22Rv1 (cell line): ENCODE results near the gene CPXM2.

Source experiments
- H3K27ac ChIP-seq: fragments of 450-650 bp; 2 replicates; pipeline ENCODE4 v1.5.1; 2017
- ZFX ChIP-seq: fragments of 450-650 bp; IDR thresholded peaks from 2 replicates; pipeline ENCODE4 v1.6.1; 2017; ENCODE audit warnings: antibody characterized with exemption, borderline replicate concordance
- TF ChIP-seq, protein P1 (sequence below): fragments of 450-650 bp; IDR thresholded peaks from 2 replicates; pipeline ENCODE4 v1.5.1; 2017; ENCODE audit warnings: mild to moderate bottlenecking

Gene CPXM2

DNA sequence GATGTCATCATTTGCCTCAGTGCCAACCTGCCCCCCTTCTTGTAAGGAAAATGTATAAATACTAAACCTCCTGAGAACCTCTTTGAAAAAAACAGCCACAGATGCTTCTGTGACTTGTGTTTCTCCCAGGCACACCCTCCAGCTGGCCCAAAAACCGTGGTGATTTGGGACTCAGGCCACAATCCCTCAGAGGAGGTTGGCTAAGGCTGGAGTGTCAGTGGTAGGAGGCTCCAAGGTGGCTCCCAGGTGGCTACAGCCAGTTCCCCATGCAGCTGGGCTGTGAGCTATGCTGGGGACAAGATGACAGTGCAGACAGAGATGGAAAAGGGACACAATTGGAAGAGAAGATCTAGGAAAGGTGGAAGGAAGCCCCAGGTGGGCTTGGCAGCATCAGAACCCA, 104.7 kb downstream of the CPXM2 start:
- no peak for TF ChIP-seq ZFX
- TF ChIP-seq, protein P1, sequence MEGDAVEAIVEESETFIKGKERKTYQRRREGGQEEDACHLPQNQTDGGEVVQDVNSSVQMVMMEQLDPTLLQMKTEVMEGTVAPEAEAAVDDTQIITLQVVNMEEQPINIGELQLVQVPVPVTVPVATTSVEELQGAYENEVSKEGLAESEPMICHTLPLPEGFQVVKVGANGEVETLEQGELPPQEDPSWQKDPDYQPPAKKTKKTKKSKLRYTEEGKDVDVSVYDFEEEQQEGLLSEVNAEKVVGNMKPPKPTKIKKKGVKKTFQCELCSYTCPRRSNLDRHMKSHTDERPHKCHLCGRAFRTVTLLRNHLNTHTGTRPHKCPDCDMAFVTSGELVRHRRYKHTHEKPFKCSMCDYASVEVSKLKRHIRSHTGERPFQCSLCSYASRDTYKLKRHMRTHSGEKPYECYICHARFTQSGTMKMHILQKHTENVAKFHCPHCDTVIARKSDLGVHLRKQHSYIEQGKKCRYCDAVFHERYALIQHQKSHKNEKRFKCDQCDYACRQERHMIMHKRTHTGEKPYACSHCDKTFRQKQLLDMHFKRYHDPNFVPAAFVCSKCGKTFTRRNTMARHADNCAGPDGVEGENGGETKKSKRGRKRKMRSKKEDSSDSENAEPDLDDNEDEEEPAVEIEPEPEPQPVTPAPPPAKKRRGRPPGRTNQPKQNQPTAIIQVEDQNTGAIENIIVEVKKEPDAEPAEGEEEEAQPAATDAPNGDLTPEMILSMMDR = no peak
- H3K27ac ChIP-seq = no peak overlapping the region

DNA sequence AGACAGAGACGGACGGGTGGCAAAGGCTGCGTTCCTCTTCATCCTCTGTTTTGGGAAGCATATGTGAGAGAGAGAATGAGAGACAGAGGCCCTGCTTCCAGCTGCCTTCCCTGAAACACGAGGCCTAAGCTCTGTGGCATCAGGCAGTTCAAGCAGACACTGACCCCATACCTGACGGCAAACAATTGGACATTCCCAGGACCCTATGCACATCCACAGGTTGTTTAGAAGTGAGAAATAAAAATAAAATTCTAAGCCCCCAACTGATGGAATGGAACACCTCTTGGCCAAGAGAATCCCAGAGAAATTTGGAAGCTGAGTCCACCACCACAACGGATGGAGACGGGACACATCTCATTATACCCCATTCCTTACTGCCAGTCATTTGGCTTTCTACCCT, 105.3 kb downstream of the CPXM2 start:
- no peak overlapping the region for H3K27ac ChIP-seq
- TF ChIP-seq, protein P1 = no peak
- no peak for TF ChIP-seq ZFX

DNA sequence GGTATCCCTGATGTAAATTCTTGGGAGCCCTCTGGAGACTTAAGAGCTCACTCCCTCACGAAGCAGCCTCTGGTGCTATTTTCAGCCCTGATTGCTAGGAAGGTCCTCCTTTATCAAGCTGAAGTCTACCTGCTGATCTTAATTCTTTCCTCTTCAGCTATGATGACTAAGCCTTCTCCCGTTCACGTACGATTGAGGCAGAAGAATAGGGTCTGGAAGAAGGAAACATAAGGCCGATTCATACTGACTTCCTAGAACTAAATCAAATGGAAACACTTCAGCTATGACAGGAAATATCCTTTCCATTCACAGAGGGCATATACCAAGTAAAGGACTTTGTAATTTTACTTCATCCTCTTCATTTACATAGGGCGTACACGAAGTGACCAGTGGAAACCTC, 107.0 kb downstream of the CPXM2 start:
- TF ChIP-seq, protein P1 = no peak
- no peak overlapping the region for H3K27ac ChIP-seq

DNA sequence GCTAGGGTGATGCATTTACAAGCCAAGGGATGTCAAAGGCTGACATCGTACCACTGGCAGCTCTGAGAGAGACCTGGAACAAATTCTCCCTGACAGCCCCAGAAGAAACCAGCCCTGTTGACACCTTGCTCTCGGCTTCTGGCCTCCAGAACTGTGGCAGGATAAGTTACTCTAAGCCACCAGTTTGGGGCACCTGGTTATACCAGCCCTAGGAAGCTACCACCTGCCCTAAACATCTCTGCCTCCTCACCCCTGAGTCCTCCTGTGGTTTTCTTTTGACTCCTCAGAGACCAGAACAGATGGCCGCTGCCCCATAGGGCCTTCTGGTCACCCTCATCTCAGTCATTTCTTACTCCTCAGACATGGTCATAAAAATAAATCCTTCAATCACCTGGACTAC, 107.4 kb downstream of the CPXM2 start:
- TF ChIP-seq, protein P1 = no peak
- no peak for TF ChIP-seq ZFX
- no peak overlapping the region for H3K27ac ChIP-seq

DNA sequence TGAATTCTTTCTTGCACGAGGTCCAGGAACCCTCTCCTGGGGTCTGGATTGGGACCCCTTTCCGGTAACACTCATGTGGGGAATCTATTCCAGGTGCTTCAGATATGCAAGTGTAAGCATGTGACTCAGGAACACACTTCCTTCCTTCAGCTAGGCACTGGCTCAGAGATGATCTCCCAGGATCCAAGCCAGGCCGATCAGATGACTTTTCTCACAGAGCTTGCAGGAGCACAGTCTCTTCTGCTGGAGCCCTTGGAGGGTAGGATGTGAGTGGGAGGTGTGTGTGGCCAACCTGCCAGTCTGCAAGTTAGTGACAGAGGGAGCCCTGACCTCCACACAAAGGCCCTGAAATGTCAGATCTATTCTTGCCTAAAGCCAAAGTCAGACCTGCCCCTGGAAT, 108.3 kb downstream of the CPXM2 start:
- no peak overlapping the region for H3K27ac ChIP-seq
- no peak for TF ChIP-seq ZFX
- TF ChIP-seq, protein P1 = no peak

DNA sequence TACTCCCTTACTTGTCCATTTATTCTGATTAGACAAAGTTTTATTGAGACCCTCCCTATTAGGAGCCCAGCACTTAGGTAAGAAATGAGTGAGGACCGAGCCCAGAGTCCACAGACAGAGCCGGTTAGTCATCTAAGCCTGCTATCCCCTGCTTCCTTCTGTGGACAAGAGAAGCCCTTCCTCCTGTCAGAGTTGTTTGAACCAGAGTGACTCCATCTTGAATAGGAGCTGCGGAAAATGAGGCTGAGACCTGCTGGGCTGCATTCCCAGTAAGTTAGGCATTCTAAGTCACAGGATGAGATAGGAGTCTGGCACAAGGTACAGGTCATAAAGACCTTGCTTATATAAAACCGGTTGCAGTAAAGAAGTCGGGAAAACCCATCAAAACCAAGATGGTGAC, 109.1 kb downstream of the CPXM2 start:
- H3K27ac ChIP-seq = no peak overlapping the region
- TF ChIP-seq, protein P1 = no peak
- TF ChIP-seq ZFX = no peak

DNA sequence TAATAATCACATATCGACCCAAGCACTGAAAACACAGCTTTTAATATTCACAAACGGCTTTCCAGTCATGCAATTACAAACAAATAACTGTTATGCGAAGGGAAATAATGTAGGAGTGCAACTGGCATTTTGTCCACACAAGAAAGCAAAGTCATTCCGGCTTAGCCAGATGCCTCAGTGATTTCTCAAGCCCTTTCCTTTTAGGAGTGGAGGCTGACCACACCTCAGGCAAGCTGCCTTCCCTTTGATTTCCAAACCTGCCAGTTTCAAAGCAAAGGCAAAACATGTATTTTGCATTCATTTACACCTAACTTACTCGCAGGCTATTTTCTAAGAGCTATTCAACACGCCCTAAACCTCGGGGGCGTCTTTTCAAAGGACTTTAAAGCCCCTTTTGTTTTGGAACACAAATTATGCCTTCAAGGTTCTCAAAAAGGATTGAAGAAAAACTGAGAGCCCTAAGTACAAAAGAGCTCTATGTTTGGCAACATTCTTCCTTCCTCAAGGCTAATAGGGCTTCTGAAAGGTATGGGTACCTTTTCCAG, 109.6 kb downstream of the CPXM2 start:
- TF ChIP-seq, protein P1 = no peak
- TF ChIP-seq ZFX = no peak
- H3K27ac ChIP-seq = no peak overlapping the region
